A549 (cell line): Measurements from ENCODE around the gene CGN.

Source experiments
- BHLHE40 ChIP-seq: IDR thresholded peaks from 2 replicates; pipeline ENCODE4 v1.6.1; 2012; ENCODE audit warnings: low read depth, low read length, inconsistent platforms
- CTCF ChIP-seq: fragments of >200 bp; sonication (Bioruptor Twin); formaldehyde crosslinking; IDR thresholded peaks from 3 replicates; pipeline ENCODE4 v1.5.1; 2016
- EP300 ChIP-seq, 2 experiments: fragments of >200 bp; sonication (Bioruptor Twin); formaldehyde crosslinking; IDR thresholded peaks; 2 replicates in 1 of 2; 3 replicates in 1 of 2; pipeline ENCODE4 v1.6.1; 2016 to 2017
- GATA3 ChIP-seq: IDR thresholded peaks from 2 replicates; pipeline ENCODE4 v1.6.1; 2012; ENCODE audit warnings: borderline replicate concordance
- POLR2A ChIP-seq: IDR thresholded peaks from 2 replicates; pipeline ENCODE4 v1.6.1; 2012; ENCODE audit warnings: mild to moderate bottlenecking, low read length
- RARB ChIP-seq: fragments of 250-450 bp; sonication (Bioruptor Pico); IDR thresholded peaks from 2 replicates; pipeline ENCODE4 v1.8.0; 2021; ENCODE audit warnings: mild to moderate bottlenecking, moderate library complexity
- ZC3H11A ChIP-seq: fragments of 450-650 bp; IDR thresholded peaks from 2 replicates; pipeline ENCODE4 v1.6.1; 2014; ENCODE audit warnings: antibody characterized with exemption, mild to moderate bottlenecking
- ZNF302 ChIP-seq: fragments of 250-450 bp; sonication (Bioruptor Pico); IDR thresholded peaks from 2 replicates; pipeline ENCODE4 v1.9.0; 2021; ENCODE audit warnings: inconsistent platforms, mild to moderate bottlenecking, moderate library complexity

GRCh38 chr1:151533870-151534269 is 22.7 kb downstream of the CGN start:
- TF ChIP-seq BHLHE40: no peak
- no peak for TF ChIP-seq ZNF302 (CRISPR knock-in tag)
- no peak for TF ChIP-seq GATA3
- no peak for TF ChIP-seq POLR2A
- TF ChIP-seq ZC3H11A: no peak
- no peak for TF ChIP-seq CTCF
- no peak for TF ChIP-seq EP300 (IDR thresholded peaks at IDR 0.05)
- TF ChIP-seq RARB: no peak
